ENCODE data around the gene DLL4.

DLL4 gene

GRCh38 chr15:40906091-40906990 lies 22.8 kb upstream of the DLL4 start:
- DNase-seq (ENCODE audit: low spot score) = peak; percentile 70

- DNase-seq (ENCODE audit: low spot score) = no peak
Measured at GRCh38 chr15:40906991-40907802, 21.9 kb upstream of the DLL4 start.

- no peak for DNase-seq (ENCODE audit: low spot score)
Measured at GRCh38 chr15:40908095-40908494, 21.0 kb upstream of the DLL4 start.

GRCh38 chr15:40909662-40910630 lies 19.2 kb upstream of the DLL4 start:
- no peak for DNase-seq (ENCODE audit: low spot score)

GRCh38 chr15:40911141-40911540 lies 18.0 kb upstream of the DLL4 start:
- DNase-seq (ENCODE audit: low spot score) = no peak

- DNase-seq (ENCODE audit: low spot score) = no peak
Measured at GRCh38 chr15:40911693-40912092, 17.4 kb upstream of the DLL4 start.

- DNase-seq (ENCODE audit: low spot score) = no peak
Measured at GRCh38 chr15:40912478-40912877, 16.7 kb upstream of the DLL4 start.

GRCh38 chr15:40914013-40914412 lies 15.1 kb upstream of the DLL4 start:
- no peak for DNase-seq (ENCODE audit: low spot score)

- DNase-seq (ENCODE audit: low spot score) = no peak
Measured at GRCh38 chr15:40914486-40914885, 14.7 kb upstream of the DLL4 start.

- no peak for DNase-seq (ENCODE audit: low spot score)
Measured at GRCh38 chr15:40915116-40915661, 14.0 kb upstream of the DLL4 start.

- DNase-seq (ENCODE audit: low spot score) = no peak
Measured at GRCh38 chr15:40915679-40916078, 13.5 kb upstream of the DLL4 start.

- no peak for DNase-seq (ENCODE audit: low spot score)
Measured at GRCh38 chr15:40917585-40917984, 11.6 kb upstream of the DLL4 start.

GRCh38 chr15:40918146-40918798 lies 10.9 kb upstream of the DLL4 start:
- DNase-seq (ENCODE audit: low spot score) = no peak

- DNase-seq (ENCODE audit: low spot score) = no peak
Measured at GRCh38 chr15:40918799-40919392, 10.2 kb upstream of the DLL4 start.

- DNase-seq (ENCODE audit: low spot score) = no peak
Measured at GRCh38 chr15:40921949-40922607, 7.1 kb upstream of the DLL4 start.

GRCh38 chr15:40922608-40923005 lies 6.5 kb upstream of the DLL4 start:
- no peak for DNase-seq (ENCODE audit: low spot score)

GRCh38 chr15:40923551-40923950 lies 5.6 kb upstream of the DLL4 start:
- no peak for DNase-seq (ENCODE audit: low spot score)

- no peak for DNase-seq (ENCODE audit: low spot score)
Measured at GRCh38 chr15:40925495-40925862, 3.7 kb upstream of the DLL4 start.

- DNase-seq (ENCODE audit: low spot score) = no peak
Measured at GRCh38 chr15:40925863-40926658, 3.1 kb upstream of the DLL4 start.
